GM20000 (cell line): ENCODE results near the gene SP6.

Experiments used
- DNase-seq: peaks from one replicate; pipeline ENCODE4 v3.0.0; 2012; ENCODE audit warnings: low spot score
- TF ChIP-seq, protein P1 (sequence below): IDR thresholded peaks from 2 replicates; pipeline ENCODE4 v1.5.1; 2012; ENCODE audit warnings: mild to moderate bottlenecking, control low read depth; ENCODE audit errors: extremely low read depth, missing control alignments

Gene SP6

DNA sequence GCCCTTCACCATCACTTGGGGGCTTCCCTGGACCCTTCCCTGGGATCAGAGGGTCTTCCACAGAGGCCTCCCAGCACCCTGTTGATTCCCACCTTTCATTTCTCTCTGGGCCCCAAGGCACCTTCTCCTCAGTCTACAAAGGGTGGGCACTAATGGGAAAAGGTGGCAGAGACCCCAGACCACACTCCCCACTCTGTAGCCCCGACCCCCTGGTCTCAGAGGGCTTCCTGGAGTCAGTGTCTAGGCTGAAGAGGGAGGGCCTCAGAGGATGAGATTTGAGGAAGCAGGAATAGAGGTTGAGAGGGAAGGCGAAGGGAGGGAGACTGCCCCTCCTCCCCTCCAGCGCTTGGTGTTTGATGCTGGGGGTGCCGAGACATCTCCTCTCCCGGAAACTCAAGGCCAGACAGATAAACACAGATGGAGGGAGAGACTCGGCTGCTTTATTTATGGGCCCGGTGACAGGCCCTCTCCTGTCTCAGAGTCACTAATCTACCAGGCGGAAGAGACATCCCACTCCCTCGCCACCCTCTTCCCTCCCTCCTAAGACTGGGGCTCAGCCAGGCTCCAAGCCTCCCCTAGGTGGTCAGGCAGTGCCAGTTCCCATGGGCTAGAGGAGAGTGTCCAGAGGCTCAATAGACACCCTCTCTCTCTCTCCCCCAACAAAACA, 26.5 kb upstream of the SP6 start:
- TF ChIP-seq, protein P1, sequence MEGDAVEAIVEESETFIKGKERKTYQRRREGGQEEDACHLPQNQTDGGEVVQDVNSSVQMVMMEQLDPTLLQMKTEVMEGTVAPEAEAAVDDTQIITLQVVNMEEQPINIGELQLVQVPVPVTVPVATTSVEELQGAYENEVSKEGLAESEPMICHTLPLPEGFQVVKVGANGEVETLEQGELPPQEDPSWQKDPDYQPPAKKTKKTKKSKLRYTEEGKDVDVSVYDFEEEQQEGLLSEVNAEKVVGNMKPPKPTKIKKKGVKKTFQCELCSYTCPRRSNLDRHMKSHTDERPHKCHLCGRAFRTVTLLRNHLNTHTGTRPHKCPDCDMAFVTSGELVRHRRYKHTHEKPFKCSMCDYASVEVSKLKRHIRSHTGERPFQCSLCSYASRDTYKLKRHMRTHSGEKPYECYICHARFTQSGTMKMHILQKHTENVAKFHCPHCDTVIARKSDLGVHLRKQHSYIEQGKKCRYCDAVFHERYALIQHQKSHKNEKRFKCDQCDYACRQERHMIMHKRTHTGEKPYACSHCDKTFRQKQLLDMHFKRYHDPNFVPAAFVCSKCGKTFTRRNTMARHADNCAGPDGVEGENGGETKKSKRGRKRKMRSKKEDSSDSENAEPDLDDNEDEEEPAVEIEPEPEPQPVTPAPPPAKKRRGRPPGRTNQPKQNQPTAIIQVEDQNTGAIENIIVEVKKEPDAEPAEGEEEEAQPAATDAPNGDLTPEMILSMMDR = no peak
- DNase-seq = no peak

DNA sequence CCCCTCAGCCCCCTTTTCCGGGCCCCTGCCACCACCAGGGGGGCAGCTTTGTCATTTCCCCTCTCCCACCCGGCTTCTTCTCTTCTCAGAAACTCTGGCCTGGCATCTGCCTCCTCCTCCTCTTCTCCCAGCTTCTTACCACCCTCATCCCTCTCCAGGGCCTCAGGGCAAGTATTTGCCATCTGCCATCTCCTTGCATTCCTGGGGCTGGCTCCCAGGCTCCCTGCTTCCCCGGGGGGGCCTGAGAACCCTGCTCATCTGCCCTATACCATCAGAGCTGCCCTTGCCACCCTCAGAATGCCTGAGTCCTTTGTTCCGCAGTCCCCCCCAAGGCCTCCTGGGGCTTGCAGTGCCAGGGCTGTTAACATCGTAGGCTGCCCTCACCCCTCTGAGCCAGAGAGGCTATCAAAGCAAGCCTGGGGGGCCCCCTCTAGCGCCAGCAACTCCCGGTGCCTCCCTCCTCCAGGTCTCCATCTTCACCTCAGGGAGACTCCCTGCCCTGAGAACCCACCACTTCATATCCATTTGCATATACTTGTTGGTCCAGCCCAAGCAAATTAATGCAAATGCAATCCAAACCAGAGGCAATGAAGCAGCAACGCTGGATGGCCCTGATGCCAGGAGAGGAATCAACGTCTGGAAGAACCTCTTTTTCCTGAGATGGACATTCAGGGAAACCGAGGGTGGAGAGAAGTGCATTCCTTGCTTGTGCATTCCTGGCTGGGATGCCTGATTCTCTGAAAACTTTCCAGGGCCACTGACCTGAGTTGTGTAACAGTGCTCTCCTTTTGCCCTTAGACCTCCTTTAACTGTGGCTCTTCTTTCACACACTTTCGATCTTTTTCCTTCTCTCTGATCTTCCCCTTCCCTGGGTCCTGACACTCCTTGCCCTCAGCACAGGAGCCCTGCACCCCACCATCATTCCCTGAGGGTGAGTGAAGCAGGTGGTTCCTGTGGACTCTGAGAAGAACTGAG, 24.3 kb upstream of the SP6 start:
- TF ChIP-seq, protein P1 = no peak
- no peak for DNase-seq

DNA sequence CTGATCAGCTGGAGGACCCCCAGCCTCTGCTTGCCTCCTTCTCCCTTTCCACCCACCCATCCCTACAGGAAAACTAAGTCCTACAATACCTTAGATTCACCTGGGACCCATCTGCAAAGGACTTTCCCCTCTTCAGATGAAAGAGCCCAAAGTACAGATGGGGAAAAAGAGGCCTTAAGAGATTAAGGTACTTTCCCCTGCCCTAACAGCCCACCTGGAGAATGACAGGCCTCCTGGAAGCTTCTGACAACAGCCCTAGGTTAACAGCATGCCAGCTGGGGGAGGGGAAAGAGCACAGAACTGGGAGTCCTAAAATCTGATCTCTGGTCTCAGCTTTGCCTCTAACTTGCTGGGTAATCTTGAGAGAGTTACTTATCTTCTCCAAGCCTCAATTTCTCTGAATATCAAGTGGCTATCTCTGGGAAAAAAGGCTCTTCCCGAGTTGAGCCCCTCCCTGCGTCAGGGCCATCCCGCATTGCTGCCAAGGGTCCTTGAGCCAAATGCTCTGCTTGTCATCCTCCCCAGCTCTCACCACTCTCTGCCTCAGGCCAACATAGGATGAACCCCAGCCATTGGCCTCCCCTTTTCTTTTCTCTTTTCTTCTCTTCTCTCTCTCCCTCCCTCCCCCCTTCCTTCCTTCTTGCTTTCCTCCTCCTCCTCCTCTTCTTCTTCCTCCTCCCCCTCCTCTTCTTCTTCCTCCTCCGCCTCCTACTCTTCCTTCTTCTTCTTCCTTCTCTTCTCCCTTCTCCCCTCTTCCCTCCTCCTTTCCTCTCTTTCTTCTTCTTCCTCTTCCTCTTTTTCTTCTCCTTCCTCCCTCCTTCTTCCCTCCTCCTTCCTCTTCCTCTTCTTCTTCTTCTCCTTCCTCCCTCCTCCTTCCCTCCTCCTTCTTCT, 22.5 kb upstream of the SP6 start:
- DNase-seq = no peak
- TF ChIP-seq, protein P1 = no peak

DNA sequence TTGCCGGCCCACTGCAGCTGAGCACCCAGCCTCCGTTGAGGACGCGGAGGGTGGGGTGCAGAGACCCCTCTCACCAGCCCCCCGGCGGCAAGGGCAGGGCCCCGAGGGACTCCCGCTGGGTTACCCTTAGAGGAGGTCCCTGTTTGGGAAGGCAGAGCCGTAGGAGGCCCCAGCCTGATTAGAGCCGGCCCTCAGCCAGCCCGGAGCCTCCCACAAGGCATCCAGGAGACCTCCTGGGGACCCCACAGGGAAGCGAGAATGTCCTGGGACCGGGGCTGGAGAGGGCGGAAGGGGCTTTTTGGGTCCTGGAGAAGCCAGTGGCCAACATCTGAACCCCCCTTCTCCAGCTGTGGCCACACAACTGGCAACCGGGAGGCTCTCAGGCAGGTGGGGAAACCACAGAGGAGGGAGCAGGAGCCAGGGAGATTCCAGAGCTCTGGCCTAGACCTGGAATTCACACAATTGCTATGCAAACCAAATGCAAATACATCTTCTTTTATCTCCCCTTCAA, 21.7 kb upstream of the SP6 start:
- no peak for DNase-seq
- TF ChIP-seq, protein P1 = no peak

DNA sequence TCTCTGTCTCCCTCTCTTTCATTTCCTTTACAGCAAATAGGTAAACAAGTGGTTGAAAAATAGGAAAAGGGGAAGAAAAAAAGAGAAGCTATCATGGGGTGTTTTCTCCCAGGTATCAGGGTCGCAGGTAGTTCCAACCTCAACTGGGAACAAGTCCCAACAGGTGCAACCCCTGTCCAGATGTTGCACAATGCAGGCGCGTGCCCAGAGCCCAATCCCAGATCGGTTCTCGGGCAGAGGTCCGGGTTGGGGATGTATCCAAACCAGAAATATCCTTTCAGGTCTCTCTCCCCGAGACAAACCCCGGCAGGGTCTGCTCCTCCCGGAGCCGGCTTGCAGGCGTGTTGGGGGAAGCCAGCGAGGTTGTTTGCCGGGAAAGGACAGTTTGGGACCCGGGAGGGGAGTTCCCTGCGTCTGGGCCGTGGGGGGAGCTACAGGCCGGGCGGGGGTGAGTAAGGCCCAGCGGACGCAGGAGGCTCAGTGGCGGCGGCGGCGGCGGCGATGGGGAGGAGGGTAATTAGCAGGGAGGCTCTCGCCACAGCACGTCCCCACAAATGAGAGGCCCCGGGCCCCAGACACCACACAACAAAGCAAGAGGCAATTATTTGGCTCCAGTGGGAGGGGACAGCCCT, 21.2 kb upstream of the SP6 start:
- DNase-seq = no peak
- TF ChIP-seq, protein P1 = no peak

DNA sequence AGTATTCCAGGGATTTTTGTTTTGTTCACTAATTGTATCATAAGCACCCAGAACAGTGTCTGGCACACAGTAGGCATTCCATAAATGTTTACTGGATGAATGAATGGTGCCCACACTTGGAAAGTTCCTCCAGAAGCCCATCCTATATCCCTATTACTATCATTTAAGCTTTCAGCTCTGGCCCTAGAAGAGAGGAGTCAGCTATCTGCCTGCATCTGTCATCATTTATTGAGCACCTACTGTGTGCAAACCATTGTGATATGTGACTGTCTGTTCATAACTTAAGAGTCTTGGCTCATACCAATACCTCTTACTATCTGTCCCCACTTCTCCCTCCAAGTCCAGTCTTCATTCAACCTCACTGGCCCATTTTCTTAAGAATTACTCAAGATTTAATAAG, 20.1 kb upstream of the SP6 start:
- DNase-seq = no peak
- TF ChIP-seq, protein P1 = no peak
